ENCODE data around the gene LRP5.
A peak's percentile ranks its signal among the peaks of the same experiment; 100 is the strongest.

LRP5 gene

DNA sequence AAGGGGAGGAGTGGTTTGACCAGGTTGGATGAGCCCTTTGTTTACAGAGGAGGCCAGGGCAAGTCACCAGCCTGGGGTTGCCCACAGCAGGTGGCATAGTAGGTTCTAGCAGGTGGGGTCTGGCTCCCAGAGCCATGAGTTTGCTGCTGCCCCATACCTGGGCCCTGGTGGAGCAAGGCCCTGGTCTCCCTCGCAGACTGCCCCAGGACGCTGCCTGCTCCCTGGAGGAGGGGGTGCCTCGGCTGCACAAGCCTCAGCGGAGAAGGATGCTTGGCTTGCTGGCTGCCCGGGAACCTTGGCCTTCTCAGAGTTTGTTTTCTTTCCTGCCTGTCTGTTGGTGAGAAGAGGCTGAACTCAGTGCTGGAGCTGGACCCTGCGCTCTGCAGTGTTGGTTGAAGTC, 54.9 kb downstream of the LRP5 start:
- Histone ChIP-seq H3K4me1 (ENCODE audit: control insufficient read depth in 1 of 2, insufficient read depth in 2 of 2, low read length in 2 of 2) (peaks cover 6 to 23% of the 10 kb centered on the region in 2 donors), H3K9ac (ENCODE audit: low read depth in 1 of 2, low read length in 2 of 2) (no peak overlapping the region), H3K9me3 (ENCODE audit: control insufficient read depth in 1 of 2, low read length in 2 of 2) (no peaks in the 10 kb centered on the region), H3K36me3 (ENCODE audit: control insufficient read depth in 1 of 2, insufficient read depth in 2 of 2, low read length in 2 of 2) (peaks cover 8 to 59% of the 10 kb centered on the region in 2 donors), H3K27me3 (ENCODE audit: control insufficient read depth in 1 of 2, insufficient read depth in 2 of 2, low read length in 2 of 2) (no peaks in the 10 kb centered on the region), H3K27ac (ENCODE audit: low read depth, low read length) (no peak overlapping the region), H3K4me3 (ENCODE audit: low read depth in 1 of 2, low read length in 2 of 2) (no peak overlapping the region)

DNA sequence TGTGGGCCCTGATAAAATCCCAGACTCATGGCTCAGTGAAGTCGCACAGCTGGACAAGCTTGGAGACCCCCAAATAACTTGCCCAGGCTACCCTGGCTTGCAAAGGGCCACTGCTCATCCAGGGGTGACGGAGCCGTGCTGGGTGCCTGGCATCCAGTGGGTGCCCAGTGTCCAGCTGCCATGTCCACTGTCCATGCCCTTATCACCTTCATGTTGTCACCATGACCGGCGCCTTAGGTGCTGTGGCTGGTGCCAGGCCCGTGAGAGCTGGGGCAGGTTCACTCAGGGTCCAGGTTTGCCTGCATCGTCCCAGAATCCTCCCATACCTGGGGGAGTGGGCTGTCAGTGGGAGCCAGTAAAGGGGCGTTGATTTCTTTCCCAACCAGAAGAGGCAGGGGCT, 57.4 kb downstream of the LRP5 start:
- Histone ChIP-seq H3K36me3 (ENCODE audit: control insufficient read depth in 1 of 2, insufficient read depth in 2 of 2, low read length in 2 of 2) (peaks cover 8 to 49% of the 10 kb centered on the region in 2 donors), H3K27me3 (ENCODE audit: control insufficient read depth in 1 of 2, insufficient read depth in 2 of 2, low read length in 2 of 2) (no peaks in the 10 kb centered on the region), H3K27ac (ENCODE audit: low read depth, low read length) (no peak overlapping the region), H3K9ac (ENCODE audit: low read depth in 1 of 2, low read length in 2 of 2) (no peak overlapping the region), H3K4me1 (ENCODE audit: control insufficient read depth in 1 of 2, insufficient read depth in 2 of 2, low read length in 2 of 2) (peaks cover 26 to 47% of the 10 kb centered on the region in 2 donors), H3K9me3 (ENCODE audit: control insufficient read depth in 1 of 2, low read length in 2 of 2) (no peaks in the 10 kb centered on the region), H3K4me3 (ENCODE audit: low read depth in 1 of 2, low read length in 2 of 2) (no peak overlapping the region)

DNA sequence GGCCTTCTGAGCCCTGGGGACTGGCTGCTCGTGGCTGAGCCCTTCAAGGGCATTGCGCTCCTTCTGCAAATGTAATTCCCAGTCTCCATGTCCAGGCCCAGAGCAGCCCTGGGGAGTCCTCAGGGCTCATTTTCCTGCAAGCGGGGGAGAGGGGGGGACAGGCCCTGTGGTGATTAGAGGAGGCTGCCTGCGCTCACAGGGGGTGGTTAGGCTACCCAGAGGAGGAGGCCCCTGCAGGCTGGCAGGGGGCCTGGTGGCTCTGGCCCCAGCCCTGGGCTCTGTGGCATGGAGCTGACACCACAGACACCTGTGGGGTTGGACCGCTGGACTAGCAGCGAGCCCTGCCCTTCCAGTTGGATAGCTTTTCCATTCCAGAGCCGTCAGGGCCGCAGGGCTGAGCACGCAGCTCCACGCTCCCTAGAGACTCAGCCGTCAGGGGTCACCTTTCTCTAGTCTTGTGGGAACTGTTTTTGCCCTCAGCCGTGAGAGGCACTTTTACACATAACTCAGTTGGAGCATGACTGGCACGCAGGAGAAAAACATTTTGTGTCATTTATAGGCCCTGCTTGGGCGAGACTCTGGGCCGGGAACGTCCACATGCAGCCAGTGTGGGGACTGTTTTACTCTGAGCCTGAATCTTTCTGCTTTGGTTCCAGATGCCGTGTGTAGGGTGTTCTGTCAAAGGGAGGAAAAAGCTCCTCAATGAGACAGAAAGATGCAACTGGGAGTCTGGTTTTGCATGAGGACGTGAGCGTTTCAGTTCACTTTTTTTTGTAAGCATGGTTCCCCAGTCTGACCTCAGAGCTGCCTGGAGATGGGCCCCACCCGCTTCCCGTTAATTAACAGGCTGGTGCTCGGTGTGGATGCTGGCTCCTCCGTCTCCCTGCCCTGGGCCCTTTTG, 58.1 kb downstream of the LRP5 start:
- Histone ChIP-seq H3K4me1 (ENCODE audit: control insufficient read depth in 1 of 2, insufficient read depth in 2 of 2, low read length in 2 of 2) (peaks cover 28 to 51% of the 10 kb centered on the region in 2 donors), H3K9me3 (ENCODE audit: control insufficient read depth in 1 of 2, low read length in 2 of 2) (no peaks in the 10 kb centered on the region), H3K9ac (ENCODE audit: low read depth in 1 of 2, low read length in 2 of 2) (no peak overlapping the region), H3K36me3 (ENCODE audit: control insufficient read depth in 1 of 2, insufficient read depth in 2 of 2, low read length in 2 of 2) (peaks cover 8 to 48% of the 10 kb centered on the region in 2 donors), H3K4me3 (ENCODE audit: low read depth in 1 of 2, low read length in 2 of 2) (no peak overlapping the region), H3K27me3 (ENCODE audit: control insufficient read depth in 1 of 2, insufficient read depth in 2 of 2, low read length in 2 of 2) (no peaks in the 10 kb centered on the region), H3K27ac (ENCODE audit: low read depth, low read length) (no peak overlapping the region)

DNA sequence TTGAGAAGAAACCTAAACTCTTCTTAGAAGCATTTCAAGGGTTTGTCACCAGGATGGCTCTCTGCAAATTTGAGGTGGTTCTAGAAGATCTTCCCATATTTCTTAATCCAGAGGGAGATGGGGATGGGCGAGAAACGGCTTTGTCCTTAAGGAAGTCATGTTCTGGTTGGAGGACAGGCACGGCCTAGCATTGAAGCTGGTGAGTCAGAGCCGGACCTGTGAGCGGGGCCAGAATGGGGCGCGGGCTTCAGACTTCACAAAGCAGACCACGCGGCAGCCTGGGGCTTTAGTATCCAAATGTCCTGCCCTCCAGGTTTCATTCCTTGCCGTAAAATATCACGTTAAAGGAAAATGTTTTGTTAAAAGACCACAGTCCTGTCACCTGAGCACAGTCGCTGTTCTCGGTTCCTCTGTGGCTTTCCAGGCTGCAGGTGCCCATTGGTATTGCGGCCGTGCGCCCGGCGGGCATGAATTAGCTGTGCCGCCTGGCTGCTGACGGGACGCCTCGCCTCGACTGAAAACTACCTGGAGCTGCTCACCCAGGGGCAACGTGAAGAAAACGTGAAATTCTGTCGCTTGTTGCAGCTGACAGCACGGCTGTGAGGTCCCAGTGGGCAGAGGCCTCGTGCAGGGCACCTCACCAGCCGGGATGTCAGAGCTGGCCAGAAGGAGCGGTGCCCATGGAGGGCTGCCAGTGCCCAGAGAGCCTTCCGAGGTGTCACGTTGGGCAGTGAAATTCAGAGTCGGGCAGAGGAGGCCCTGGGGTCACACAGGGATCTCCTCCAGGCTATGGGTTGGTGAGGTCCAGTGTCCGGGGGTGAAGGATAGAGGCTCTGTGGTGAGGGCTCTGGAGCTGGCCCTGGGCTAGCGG, 59.0 kb downstream of the LRP5 start:
- H3K4me3 ChIP-seq (ENCODE audit: low read depth in 1 of 2, low read length in 2 of 2) = no peak overlapping the region
- no peak overlapping the region for H3K27ac ChIP-seq (ENCODE audit: low read depth, low read length)
- H3K4me1 ChIP-seq (ENCODE audit: control insufficient read depth in 1 of 2, insufficient read depth in 2 of 2, low read length in 2 of 2) = peaks cover 28 to 51% of the 10 kb centered on the region in 2 donors
- H3K9ac ChIP-seq (ENCODE audit: low read depth in 1 of 2, low read length in 2 of 2) = no peak overlapping the region
- peaks cover 8 to 44% of the 10 kb centered on the region in 2 donors for H3K36me3 ChIP-seq (ENCODE audit: control insufficient read depth in 1 of 2, insufficient read depth in 2 of 2, low read length in 2 of 2)
- no peaks in the 10 kb centered on the region for H3K9me3 ChIP-seq (ENCODE audit: control insufficient read depth in 1 of 2, low read length in 2 of 2)
- H3K27me3 ChIP-seq (ENCODE audit: control insufficient read depth in 1 of 2, insufficient read depth in 2 of 2, low read length in 2 of 2) = no peaks in the 10 kb centered on the region

DNA sequence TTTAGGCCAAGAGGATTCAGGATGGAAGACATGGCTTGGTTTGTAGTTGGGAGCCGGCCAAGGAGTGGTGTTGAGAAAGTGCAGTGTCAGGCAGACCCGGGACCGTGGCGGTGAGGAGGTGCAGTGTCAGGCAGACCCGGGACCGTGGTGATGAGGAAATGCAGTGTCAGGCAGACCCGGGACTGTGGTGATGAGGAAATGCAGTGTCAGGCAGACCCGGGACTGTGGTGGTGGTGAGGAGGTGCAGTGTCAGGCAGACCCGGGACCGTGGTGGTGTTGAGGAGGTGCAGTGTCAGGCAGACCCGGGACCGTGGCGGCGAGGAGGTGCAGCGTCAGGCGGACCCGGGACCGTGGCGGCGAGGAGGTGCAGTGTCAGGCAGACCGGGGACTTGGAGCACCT, 59.7 kb downstream of the LRP5 start:
- H3K9me3 ChIP-seq (ENCODE audit: control insufficient read depth in 1 of 2, low read length in 2 of 2) = no peaks in the 10 kb centered on the region
- H3K27ac ChIP-seq (ENCODE audit: low read depth, low read length) = no peak overlapping the region
- H3K36me3 ChIP-seq (ENCODE audit: control insufficient read depth in 1 of 2, insufficient read depth in 2 of 2, low read length in 2 of 2) = peaks cover 8 to 40% of the 10 kb centered on the region in 2 donors
- no peaks in the 10 kb centered on the region for H3K27me3 ChIP-seq (ENCODE audit: control insufficient read depth in 1 of 2, insufficient read depth in 2 of 2, low read length in 2 of 2)
- peaks cover 28 to 51% of the 10 kb centered on the region in 2 donors for H3K4me1 ChIP-seq (ENCODE audit: control insufficient read depth in 1 of 2, insufficient read depth in 2 of 2, low read length in 2 of 2)
- no peak overlapping the region for H3K9ac ChIP-seq (ENCODE audit: low read depth in 1 of 2, low read length in 2 of 2)
- no peak overlapping the region for H3K4me3 ChIP-seq (ENCODE audit: low read depth in 1 of 2, low read length in 2 of 2)

GRCh38 chr11:68372625-68373024, 60.2 kb downstream of the LRP5 start:
- Histone ChIP-seq H3K9me3 (ENCODE audit: control insufficient read depth in 1 of 2, low read length in 2 of 2) (no peaks in the 10 kb centered on the region), H3K36me3 (ENCODE audit: control insufficient read depth in 1 of 2, insufficient read depth in 2 of 2, low read length in 2 of 2) (peaks cover 8 to 38% of the 10 kb centered on the region in 2 donors), H3K4me1 (ENCODE audit: control insufficient read depth in 1 of 2, insufficient read depth in 2 of 2, low read length in 2 of 2) (peaks cover 28 to 55% of the 10 kb centered on the region in 2 donors), H3K27ac (ENCODE audit: low read depth, low read length) (no peak overlapping the region), H3K4me3 (ENCODE audit: low read depth in 1 of 2, low read length in 2 of 2) (no peak overlapping the region), H3K27me3 (ENCODE audit: control insufficient read depth in 1 of 2, insufficient read depth in 2 of 2, low read length in 2 of 2) (no peaks in the 10 kb centered on the region), H3K9ac (ENCODE audit: low read depth in 1 of 2, low read length in 2 of 2) (no peak overlapping the region)

- Histone ChIP-seq H3K36me3 (ENCODE audit: control insufficient read depth in 1 of 2, insufficient read depth in 2 of 2, low read length in 2 of 2) (peaks cover 8 to 36% of the 10 kb centered on the region in 2 donors), H3K9me3 (ENCODE audit: control insufficient read depth in 1 of 2, low read length in 2 of 2) (no peaks in the 10 kb centered on the region), H3K27ac (ENCODE audit: low read depth, low read length) (peak overlapping the region; percentile 14), H3K4me1 (ENCODE audit: control insufficient read depth in 1 of 2, insufficient read depth in 2 of 2, low read length in 2 of 2) (peaks cover 28 to 55% of the 10 kb centered on the region in 2 donors), H3K27me3 (ENCODE audit: control insufficient read depth in 1 of 2, insufficient read depth in 2 of 2, low read length in 2 of 2) (no peaks in the 10 kb centered on the region), H3K9ac (ENCODE audit: low read depth in 1 of 2, low read length in 2 of 2) (no peak overlapping the region), H3K4me3 (ENCODE audit: low read depth in 1 of 2, low read length in 2 of 2) (no peak overlapping the region)
These were observed 60.9 kb downstream of the LRP5 start for GRCh38 chr11:68373189-68373814.

DNA sequence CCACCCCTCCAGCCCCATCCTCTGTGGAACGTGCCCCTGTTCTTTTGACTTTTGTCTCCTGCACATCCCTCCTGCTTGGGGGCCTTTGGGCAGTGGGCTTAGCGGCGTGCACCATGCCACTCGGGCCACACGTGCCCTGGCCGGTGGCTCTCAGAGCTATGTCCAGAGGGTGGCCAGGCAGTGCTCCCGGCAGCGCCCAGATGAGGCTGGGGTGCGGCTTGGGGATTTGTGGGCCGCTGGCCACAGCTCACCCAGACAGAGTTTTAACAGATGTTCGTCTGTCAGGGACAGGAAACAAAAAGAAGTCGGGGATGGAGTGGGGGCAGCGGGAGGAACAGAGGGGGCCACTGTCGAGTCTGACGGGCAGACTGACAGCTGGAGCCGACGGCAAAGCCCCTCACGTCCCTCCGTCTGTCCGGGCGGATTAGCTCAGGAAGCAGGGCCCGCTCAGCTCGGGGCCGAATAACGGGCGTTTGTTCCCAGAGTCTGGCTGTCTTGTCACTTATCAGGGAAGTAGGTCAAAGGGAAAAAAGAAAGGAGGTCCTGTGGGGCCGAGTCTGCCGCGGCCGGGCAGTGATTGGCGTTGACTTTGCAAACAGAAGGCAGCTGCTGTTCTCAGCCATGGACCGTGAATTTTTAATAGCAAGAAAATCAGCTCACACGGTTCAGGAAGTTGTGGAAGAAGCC, 61.6 kb downstream of the LRP5 start:
- H3K27ac ChIP-seq (ENCODE audit: low read depth, low read length) = peak overlapping the region; percentile 14
- no peak overlapping the region for H3K9ac ChIP-seq (ENCODE audit: low read depth in 1 of 2, low read length in 2 of 2)
- peaks cover 8 to 32% of the 10 kb centered on the region in 2 donors for H3K36me3 ChIP-seq (ENCODE audit: control insufficient read depth in 1 of 2, insufficient read depth in 2 of 2, low read length in 2 of 2)
- H3K4me1 ChIP-seq (ENCODE audit: control insufficient read depth in 1 of 2, insufficient read depth in 2 of 2, low read length in 2 of 2) = peaks cover 28 to 55% of the 10 kb centered on the region in 2 donors
- H3K27me3 ChIP-seq (ENCODE audit: control insufficient read depth in 1 of 2, insufficient read depth in 2 of 2, low read length in 2 of 2) = no peaks in the 10 kb centered on the region
- H3K9me3 ChIP-seq (ENCODE audit: control insufficient read depth in 1 of 2, low read length in 2 of 2) = no peaks in the 10 kb centered on the region
- peak overlapping the region in 1 of 2 donors; percentile 19 for H3K4me3 ChIP-seq (ENCODE audit: low read depth in 1 of 2, low read length in 2 of 2)

DNA sequence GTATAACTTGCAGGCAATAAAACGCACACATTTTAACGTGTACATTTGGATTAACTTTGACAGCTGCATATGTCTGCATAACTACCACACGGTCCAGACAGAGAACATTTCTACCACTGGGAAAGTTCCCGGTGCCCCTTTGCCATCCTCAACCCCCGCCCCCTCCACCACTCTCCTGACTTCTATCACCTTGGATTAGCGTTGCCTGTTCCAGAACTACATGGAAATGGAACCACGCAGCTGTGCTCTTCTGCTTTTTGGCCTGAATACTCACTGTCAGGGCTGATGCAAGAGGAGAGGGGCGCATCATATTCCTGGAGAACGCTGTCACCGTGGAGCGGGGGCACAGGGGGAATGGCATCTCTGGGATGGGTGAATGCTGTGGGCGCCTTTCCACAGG, 62.1 kb downstream of the LRP5 start:
- Histone ChIP-seq H3K36me3 (ENCODE audit: control insufficient read depth in 1 of 2, insufficient read depth in 2 of 2, low read length in 2 of 2) (peaks cover 4 to 27% of the 10 kb centered on the region in 2 donors), H3K9ac (ENCODE audit: low read depth in 1 of 2, low read length in 2 of 2) (no peak overlapping the region), H3K9me3 (ENCODE audit: control insufficient read depth in 1 of 2, low read length in 2 of 2) (no peaks in the 10 kb centered on the region), H3K4me3 (ENCODE audit: low read depth in 1 of 2, low read length in 2 of 2) (no peak overlapping the region), H3K4me1 (ENCODE audit: control insufficient read depth in 1 of 2, insufficient read depth in 2 of 2, low read length in 2 of 2) (peaks cover 33 to 60% of the 10 kb centered on the region in 2 donors), H3K27me3 (ENCODE audit: control insufficient read depth in 1 of 2, insufficient read depth in 2 of 2, low read length in 2 of 2) (no peaks in the 10 kb centered on the region), H3K27ac (ENCODE audit: low read depth, low read length) (no peak overlapping the region)

Data from duodenal mucosa (tissue), 2 donors.